CD14-positive monocyte (primary cell): ENCODE results near the gene TMPRSS15. TPM values are rescaled to one million over a fixed set of nuclear protein-coding genes. Genes with fewer than 3 reads are reported as not detected.

Experiments used
- DNase-seq, 3 donors: peaks; one replicate each; pipeline ENCODE4 v3.0.0-alpha.2; 2011 to 2022
- H2AFZ ChIP-seq: 2 replicates; pipeline ENCODE4 v1.6.0; 2012; ENCODE audit warnings: mild to moderate bottlenecking, low read depth, low read length, inconsistent platforms; ENCODE audit not compliant: insufficient read depth, poor library complexity, severe bottlenecking
- H3K27ac ChIP-seq, 2 donors: 1 replicate in 1 of 2; 2 replicates in 1 of 2; pipeline ENCODE4 v1.5.1; 2012 to 2013; ENCODE audit warnings: low read length in 2 of 2, control low read depth in 1 of 2, inconsistent platforms in 1 of 2, low read depth in 1 of 2, mild to moderate bottlenecking in 1 of 2
- H3K27me3 ChIP-seq, 2 donors: one replicate each; pipeline versions ENCODE4 v1.6.0 to v1.6.1; 2011 to 2013; ENCODE audit warnings: low read length in 2 of 2; ENCODE audit not compliant: control insufficient read depth in 2 of 2, insufficient read depth in 2 of 2
- H3K36me3 ChIP-seq, 2 donors: replicated peaks in 1 of 2; 1 replicate in 1 of 2; 2 replicates in 1 of 2; pipeline versions ENCODE4 v1.5.1 to v1.6.1; 2012 to 2013; ENCODE audit warnings: low read length in 2 of 2, control low read depth in 1 of 2, inconsistent platforms in 1 of 2, mild to moderate bottlenecking in 1 of 2; ENCODE audit not compliant: insufficient read depth in 2 of 2, control insufficient read depth in 1 of 2
- H3K4me1 ChIP-seq, 2 donors: 1 replicate in 1 of 2; 2 replicates in 1 of 2; pipeline versions ENCODE4 v1.5.1 to v1.6.1; 2012 to 2013; ENCODE audit warnings: low read length in 2 of 2, control low read depth in 1 of 2, inconsistent platforms in 1 of 2, mild to moderate bottlenecking in 1 of 2, moderate library complexity in 1 of 2; ENCODE audit not compliant: insufficient read depth in 2 of 2, control insufficient read depth in 1 of 2
- H3K4me2 ChIP-seq: replicated peaks from 2 replicates; pipeline ENCODE3; 2012; ENCODE audit warnings: low read length, moderate library complexity, mild to moderate bottlenecking; ENCODE audit not compliant: poor library complexity, severe bottlenecking; ENCODE audit errors: extremely low read depth
- H3K4me3 ChIP-seq, 3 experiments: fragments of 200-600 bp in 1 of 3; sonication (generic) in 1 of 3; replicated peaks in 1 of 3; 1 replicate in 2 of 3; 2 replicates in 1 of 3; pipeline ENCODE4 v1.5.1; 2011 to 2013; ENCODE audit warnings: low read length in 3 of 3, mild to moderate bottlenecking in 3 of 3, control low read depth in 2 of 3, low read depth in 2 of 3, inconsistent platforms in 1 of 3, moderate library complexity in 1 of 3
- H3K79me2 ChIP-seq: 2 replicates; pipeline ENCODE4 v1.6.0; 2012; ENCODE audit warnings: mild to moderate bottlenecking, control low read depth, inconsistent platforms, low read length, moderate library complexity; ENCODE audit not compliant: insufficient read depth
- H3K9ac ChIP-seq: 2 replicates; pipeline ENCODE4 v1.6.0; 2017; ENCODE audit warnings: low read length, mild to moderate bottlenecking; ENCODE audit not compliant: insufficient read depth, poor library complexity, severe bottlenecking
- H3K9me3 ChIP-seq, 2 donors: replicated peaks in 1 of 2; 1 replicate in 1 of 2; 2 replicates in 1 of 2; pipeline versions ENCODE4 v1.5.1 to v1.6.1; 2012 to 2013; ENCODE audit warnings: low read length in 2 of 2, control low read depth in 1 of 2; ENCODE audit not compliant: control insufficient read depth in 1 of 2, insufficient read depth in 1 of 2
- H4K20me1 ChIP-seq: 2 replicates; pipeline ENCODE4 v1.6.0; 2012; ENCODE audit warnings: mild to moderate bottlenecking, low read length, control low read depth, moderate library complexity; ENCODE audit not compliant: insufficient read depth
- H3K27ac Mint-ChIP-seq, 7 donors: one replicate each; pipeline ENCODE4 v1.8.0; 2020; ENCODE audit warnings: mild to moderate bottlenecking in 7 of 7, mixed read lengths in 7 of 7, moderate library complexity in 6 of 7, inconsistent platforms in 2 of 7
- H3K27me3 Mint-ChIP-seq, 3 donors: one replicate each; pipeline ENCODE4 v1.8.0; 2021 to 2022; ENCODE audit warnings: low read depth in 3 of 3, mild to moderate bottlenecking in 3 of 3, mixed read lengths in 3 of 3, moderate library complexity in 3 of 3, inconsistent platforms in 1 of 3
- H3K36me3 Mint-ChIP-seq, 2 donors: one replicate each; pipeline ENCODE4 v1.8.0; 2020; ENCODE audit warnings: mixed read lengths in 2 of 2, inconsistent platforms in 1 of 2, mild to moderate bottlenecking in 1 of 2
- H3K4me1 Mint-ChIP-seq: one replicate; pipeline ENCODE4 v1.8.0; 2020; ENCODE audit warnings: mild to moderate bottlenecking, mixed read lengths
- H3K4me3 Mint-ChIP-seq, 2 donors: one replicate each; pipeline ENCODE4 v1.8.0; 2020; ENCODE audit warnings: mild to moderate bottlenecking in 2 of 2, mixed read lengths in 2 of 2, moderate library complexity in 1 of 2
- H3K9me3 Mint-ChIP-seq, 7 donors: one replicate each; pipeline ENCODE4 v1.8.0; 2020 to 2022; ENCODE audit warnings: mixed read lengths in 7 of 7, mild to moderate bottlenecking in 6 of 7, moderate library complexity in 6 of 7, inconsistent platforms in 2 of 7
- CTCF ChIP-seq: fragments of 200-600 bp; IDR thresholded peaks from one replicate; pipeline ENCODE4 v1.8.0; 2022; ENCODE audit warnings: antibody characterized with exemption, mild to moderate bottlenecking
- WGBS: methylation state at CpG from one replicate; pipeline ENCODE4 v1.1.5; 2013; ENCODE audit warnings: missing lambda C conversion rate; ENCODE audit not compliant: insufficient coverage; 5-methylcytosine and 5-hydroxymethylcytosine counted together
- intact Hi-C, 2 donors: fragments of 100-400 bp; cut with micrococcal nuclease; formaldehyde crosslinking; loops; one replicate each; pipeline versions ENCODE4 v1.15.0 to v1.15.1; 2023
- polyA plus RNA-seq, 3 donors: library from polyadenylated mRNA; depleted of rRNA in 1 of 3; unstranded in 2 of 3; stranded (reverse) in 1 of 3; fragments of 300-500 nt in 2 of 3; fragments of >200 nt in 1 of 3; fragmentation: Illumina TruSeq in 2 of 3; gene quantifications; 1 replicate in 2 of 3; 2 replicates in 1 of 3; pipeline ENCODE4 v1.2.3, GENCODE V29; 2012 to 2021

TMPRSS15 gene
- polyA plus RNA-seq, 3 donors, result not detected

- H4K20me1 ChIP-seq, result no peaks in the 10 kb centered on the region
- H3K27me3 ChIP-seq, result no peaks in the 10 kb centered on the region
- H3K4me1 ChIP-seq, result no peaks in the 10 kb centered on the region
- H3K9me3 ChIP-seq, result no peaks in the 10 kb centered on the region
- H3K4me1 Mint-ChIP-seq, result no peaks in the 10 kb centered on the region
- H3K36me3 ChIP-seq, result no peaks in the 10 kb centered on the region
- no peak overlapping the region for H3K9ac ChIP-seq
- peaks cover 0 to 9% (median 0%) of the 10 kb centered on the region in 7 donors for H3K9me3 Mint-ChIP-seq
- H3K27ac ChIP-seq, result no peak overlapping the region
- peaks cover 0 to 1% (median 0%) of the 10 kb centered on the region in 3 donors for H3K27me3 Mint-ChIP-seq
- no peak for TF ChIP-seq CTCF
- H3K27ac Mint-ChIP-seq, result no peak overlapping the region
- no peak overlapping the region for H3K4me2 ChIP-seq
- no peak for DNase-seq
- H2AFZ ChIP-seq, result no peak overlapping the region
- no CpG with 5 or more reads among the region's 5 CpGs for WGBS
- no peak overlapping the region for H3K4me3 ChIP-seq
- H3K79me2 ChIP-seq, result no peaks in the 10 kb centered on the region
- no peak overlapping the region for H3K4me3 Mint-ChIP-seq
- H3K36me3 Mint-ChIP-seq, result no peaks in the 10 kb centered on the region
- intact Hi-C loops, result no loop called here
These were observed 4.7 kb downstream of the TMPRSS15 start for GRCh38 chr21:18398843-18399242.

- TF ChIP-seq CTCF, result no peak
- no peaks in the 10 kb centered on the region for H3K79me2 ChIP-seq
- Mint-ChIP-seq H3K27me3 (no peaks in the 10 kb centered on the region), H3K36me3 (no peaks in the 10 kb centered on the region), H3K9me3 (peaks cover 0 to 9% (median 0%) of the 10 kb centered on the region in 7 donors), H3K4me3 (no peak overlapping the region), H3K27ac (no peak overlapping the region), H3K4me1 (no peaks in the 10 kb centered on the region)
- intact Hi-C loops, result no loop called here
- no peak overlapping the region for H3K9ac ChIP-seq
- no peak overlapping the region for H3K4me3 ChIP-seq
- H3K27ac ChIP-seq, result no peak overlapping the region
- no peak overlapping the region for H2AFZ ChIP-seq
- no peak overlapping the region for H3K4me2 ChIP-seq
- H4K20me1 ChIP-seq, result no peaks in the 10 kb centered on the region
- no peaks in the 10 kb centered on the region for H3K27me3 ChIP-seq
- H3K4me1 ChIP-seq, result no peaks in the 10 kb centered on the region
- no CpG with 5 or more reads among the region's 2 CpGs for WGBS
- no peak for DNase-seq
- no peaks in the 10 kb centered on the region for H3K36me3 ChIP-seq
- H3K9me3 ChIP-seq, result peaks cover 3 to 8% of the 10 kb centered on the region in 2 donors
These were observed 15.6 kb downstream of the TMPRSS15 start for GRCh38 chr21:18387994-18388393.
